Right atrium auricular region (tissue), 2 donors: ENCODE data around the gene UTS2R. TPM values are rescaled to one million over a fixed set of nuclear protein-coding genes. Genes with fewer than 3 reads are reported as not detected.
A peak's percentile ranks its signal among the peaks of the same experiment; 100 is the strongest.

ENCODE experiments used
- DNase-seq: peaks from one replicate; pipeline ENCODE4 v3.0.0-alpha.2; 2019; ENCODE audit warnings: low spot score
- H3K27ac ChIP-seq, 2 donors: fragments of 200-600 bp; sonication (generic); 1 replicate in 1 of 2; 2 replicates in 1 of 2; pipeline ENCODE4 v1.5.1; 2016 to 2019
- H3K27me3 ChIP-seq, 2 donors: fragments of 200-600 bp; sonication (generic); one replicate each; pipeline versions ENCODE4 v1.5.1 to v1.6.0; 2017 to 2019
- H3K36me3 ChIP-seq: fragments of 200-600 bp; sonication (generic); one replicate; pipeline ENCODE4 v1.5.1; 2016
- H3K4me1 ChIP-seq, 2 donors: fragments of 200-600 bp; sonication (generic); one replicate each; pipeline versions ENCODE4 v1.5.1 to v1.6.0; 2017 to 2019
- H3K4me3 ChIP-seq, 2 donors: fragments of 200-600 bp; sonication (generic); 1 replicate in 1 of 2; 2 replicates in 1 of 2; pipeline ENCODE4 v1.5.1; 2017 to 2019; ENCODE audit warnings: mild to moderate bottlenecking in 1 of 2, moderate library complexity in 1 of 2
- H3K9me3 ChIP-seq, 2 donors: fragments of 200-600 bp; sonication (generic); one replicate each; pipeline ENCODE4 v1.5.1; 2019
- CTCF ChIP-seq, 2 donors: fragments of 200-600 bp; sonication (generic); IDR thresholded peaks; one replicate each; pipeline ENCODE4 v1.5.1; 2019; ENCODE audit warnings: antibody characterized with exemption in 2 of 2
- total RNA-seq, 2 donors: library from RNA; depleted of rRNA; stranded (reverse); fragments of >200 nt; gene quantifications; one replicate each; pipeline ENCODE4 v1.1.0, GENCODE V29; 2016

The UTS2R gene
- total RNA-seq, 2 donors from 2014 or later, result 0.44 to 16.9 TPM

GRCh38 chr17:82419540-82419939 is 48.0 kb downstream of the UTS2R start:
- Histone ChIP-seq H3K4me3 (no peak overlapping the region), H3K36me3 (no peaks in the 10 kb centered on the region), H3K4me1 (peaks cover 0 to 20% of the 10 kb centered on the region in 2 donors), H3K27ac (no peak overlapping the region), H3K9me3 (peaks cover 0 to 8% of the 10 kb centered on the region in 2 donors), H3K27me3 (no peaks in the 10 kb centered on the region)
- DNase-seq, result no peak
- TF ChIP-seq CTCF (IDR thresholded peaks at IDR 0.05), result no peak

GRCh38 chr17:82424001-82424862 is 52.7 kb downstream of the UTS2R start:
- no peak for DNase-seq
- Histone ChIP-seq H3K36me3 (no peaks in the 10 kb centered on the region), H3K4me1 (peaks cover 0 to 7% of the 10 kb centered on the region in 2 donors), H3K27ac (no peak overlapping the region), H3K4me3 (no peak overlapping the region), H3K27me3 (no peaks in the 10 kb centered on the region), H3K9me3 (peaks cover 0 to 8% of the 10 kb centered on the region in 2 donors)
- peak in 1 of 2 donors; percentile 54 for TF ChIP-seq CTCF (IDR thresholded peaks at IDR 0.05)

GRCh38 chr17:82424863-82425159 is 53.2 kb downstream of the UTS2R start:
- DNase-seq, result no peak
- Histone ChIP-seq H3K27me3 (no peaks in the 10 kb centered on the region), H3K36me3 (no peaks in the 10 kb centered on the region), H3K9me3 (peaks cover 0 to 8% of the 10 kb centered on the region in 2 donors), H3K27ac (no peak overlapping the region), H3K4me1 (peaks cover 0 to 1% of the 10 kb centered on the region in 2 donors), H3K4me3 (no peak overlapping the region)
- no peak for TF ChIP-seq CTCF (IDR thresholded peaks at IDR 0.05)

Other genes with a start within 250 kb of the UTS2R start
- 1 to 10 TPM; 5.1 to 7.4 TPM for gene CCDC57, start 158.9 kb upstream of the UTS2R start, total RNA-seq
- gene SLC16A3, start 142.7 kb upstream of the UTS2R start, total RNA-seq, result 10 to 100 TPM in 1 of 2 donors, 1 to 10 TPM in 1; 5.0 to 19.5 TPM
- gene CSNK1D, start 98.1 kb upstream of the UTS2R start, total RNA-seq, result 10 to 100 TPM; 31.3 to 32.9 TPM
- 1 to 10 TPM in 1 of 2 donors, not detected in 1; 1.7 TPM for gene CD7, start 54.2 kb upstream of the UTS2R start, total RNA-seq
- gene SECTM1, start 38.0 kb upstream of the UTS2R start, total RNA-seq, result 1 to 10 TPM; 3.1 to 7.7 TPM
- not detected for gene TEX19, start 12.5 kb upstream of the UTS2R start, total RNA-seq
- gene HEXD, start 46.6 kb downstream of the UTS2R start, total RNA-seq, result 10 to 100 TPM; 11.3 to 15.6 TPM
- gene OGFOD3, start 46.8 kb downstream of the UTS2R start, total RNA-seq, result 10 to 100 TPM; 26.4 to 32.4 TPM
- 10 to 100 TPM; 14.9 to 34.9 TPM for gene CYBC1, start 79.0 kb downstream of the UTS2R start, total RNA-seq
- gene NARF, start 87.0 kb downstream of the UTS2R start, total RNA-seq, result 10 to 100 TPM; 51.4 to 54.8 TPM
- gene FOXK2, start 148.0 kb downstream of the UTS2R start, total RNA-seq, result 10 to 100 TPM; 27.8 to 40.3 TPM